Measurements from ENCODE around the gene SERPINB5. TPM values are rescaled to one million over a fixed set of nuclear protein-coding genes. Genes with fewer than 3 reads are reported as not detected.

Gene SERPINB5
- total RNA-seq, 1 donor from 2014 or later: not detected

DNA sequence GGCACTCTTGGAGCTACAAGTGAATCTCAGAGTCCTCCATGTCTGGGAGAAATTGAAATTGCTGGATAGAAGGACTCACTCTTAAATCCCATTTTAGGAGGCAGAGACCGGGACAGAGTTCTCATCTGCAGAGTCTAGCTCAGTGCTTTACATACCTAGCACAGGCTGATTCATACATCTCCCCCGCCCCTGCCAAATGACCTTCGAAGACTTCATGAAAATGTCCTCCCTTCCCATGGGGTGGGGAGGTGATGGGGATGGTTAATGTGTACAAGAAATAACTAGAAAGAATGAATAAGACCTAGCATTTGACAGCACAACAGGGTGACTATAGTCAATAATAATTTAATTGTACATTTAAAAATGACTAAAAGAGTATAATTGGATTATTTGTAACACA lies 8.2 kb upstream of the SERPINB5 start:
- Histone ChIP-seq H3K4me3 (no peak overlapping the region), H3K4me1 (no peaks in the 10 kb centered on the region), H3K27ac (no peak overlapping the region), H3K9me3 (no peaks in the 10 kb centered on the region), H3K36me3 (no peaks in the 10 kb centered on the region), H3K27me3 (ENCODE audit: low read depth) (no peaks in the 10 kb centered on the region)
- no peak for ATAC-seq
- TF ChIP-seq, protein P1, sequence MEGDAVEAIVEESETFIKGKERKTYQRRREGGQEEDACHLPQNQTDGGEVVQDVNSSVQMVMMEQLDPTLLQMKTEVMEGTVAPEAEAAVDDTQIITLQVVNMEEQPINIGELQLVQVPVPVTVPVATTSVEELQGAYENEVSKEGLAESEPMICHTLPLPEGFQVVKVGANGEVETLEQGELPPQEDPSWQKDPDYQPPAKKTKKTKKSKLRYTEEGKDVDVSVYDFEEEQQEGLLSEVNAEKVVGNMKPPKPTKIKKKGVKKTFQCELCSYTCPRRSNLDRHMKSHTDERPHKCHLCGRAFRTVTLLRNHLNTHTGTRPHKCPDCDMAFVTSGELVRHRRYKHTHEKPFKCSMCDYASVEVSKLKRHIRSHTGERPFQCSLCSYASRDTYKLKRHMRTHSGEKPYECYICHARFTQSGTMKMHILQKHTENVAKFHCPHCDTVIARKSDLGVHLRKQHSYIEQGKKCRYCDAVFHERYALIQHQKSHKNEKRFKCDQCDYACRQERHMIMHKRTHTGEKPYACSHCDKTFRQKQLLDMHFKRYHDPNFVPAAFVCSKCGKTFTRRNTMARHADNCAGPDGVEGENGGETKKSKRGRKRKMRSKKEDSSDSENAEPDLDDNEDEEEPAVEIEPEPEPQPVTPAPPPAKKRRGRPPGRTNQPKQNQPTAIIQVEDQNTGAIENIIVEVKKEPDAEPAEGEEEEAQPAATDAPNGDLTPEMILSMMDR (IDR thresholded peaks at IDR 0.05): no peak
- intact Hi-C loops (cut with DNase I): no loop called here
- no peak for DNase-seq

DNA sequence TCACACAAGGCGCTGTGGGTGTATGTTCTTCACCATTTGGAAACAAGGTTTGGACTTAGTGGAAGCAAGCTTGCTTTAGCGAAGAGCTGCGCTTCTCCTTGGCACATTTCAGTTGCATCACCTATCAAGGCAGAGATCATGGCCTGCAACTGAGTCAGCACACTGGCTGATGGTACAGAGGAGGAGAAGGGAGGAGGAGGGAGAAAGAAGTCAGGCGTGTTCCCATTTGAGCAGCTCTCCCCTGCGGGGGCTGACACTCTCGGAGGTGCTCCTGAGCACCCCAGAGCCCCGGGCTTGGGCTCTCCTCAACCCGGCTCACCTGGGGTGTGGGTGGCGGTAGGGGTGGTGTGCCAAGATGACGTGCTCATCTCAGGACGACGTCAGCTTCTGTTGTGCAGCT lies 6.0 kb upstream of the SERPINB5 start:
- Histone ChIP-seq H3K27ac (no peak overlapping the region), H3K27me3 (ENCODE audit: low read depth) (no peaks in the 10 kb centered on the region), H3K36me3 (no peaks in the 10 kb centered on the region), H3K4me3 (no peak overlapping the region), H3K4me1 (no peaks in the 10 kb centered on the region), H3K9me3 (no peaks in the 10 kb centered on the region)
- ATAC-seq (no peak), DNase-seq (no peak)
- TF ChIP-seq, protein P1 (IDR thresholded peaks at IDR 0.05): no peak
- intact Hi-C loops (cut with DNase I): no loop called here

DNA sequence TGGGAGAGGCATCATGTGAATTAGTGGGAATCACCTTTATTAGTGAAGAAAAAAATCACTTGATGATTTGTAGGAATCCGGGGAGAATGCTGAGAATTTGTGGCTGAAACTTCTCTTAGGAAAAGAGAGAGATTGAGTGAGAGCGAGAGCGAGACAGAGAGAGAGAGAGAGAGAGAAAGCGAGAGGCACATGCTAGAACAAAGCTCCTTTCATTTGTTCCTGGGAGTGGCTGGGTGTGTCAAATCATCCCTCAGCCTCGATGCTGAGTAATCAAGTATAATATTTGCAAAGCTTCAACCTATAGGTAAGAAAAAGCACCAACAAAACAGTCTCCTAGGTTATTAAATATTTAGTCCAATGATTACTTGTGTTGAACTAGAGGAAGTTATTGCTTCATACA lies 4.4 kb upstream of the SERPINB5 start:
- DNase-seq (no peak), ATAC-seq (no peak)
- H3K27me3 ChIP-seq (ENCODE audit: low read depth): no peaks in the 10 kb centered on the region
- H3K27ac ChIP-seq: no peak overlapping the region
- no peaks in the 10 kb centered on the region for H3K4me1 ChIP-seq
- no peak overlapping the region for H3K4me3 ChIP-seq
- intact Hi-C loops (cut with DNase I): no loop called here
- no peaks in the 10 kb centered on the region for H3K9me3 ChIP-seq
- no peaks in the 10 kb centered on the region for H3K36me3 ChIP-seq
- TF ChIP-seq, protein P1 (IDR thresholded peaks at IDR 0.05): no peak

DNA sequence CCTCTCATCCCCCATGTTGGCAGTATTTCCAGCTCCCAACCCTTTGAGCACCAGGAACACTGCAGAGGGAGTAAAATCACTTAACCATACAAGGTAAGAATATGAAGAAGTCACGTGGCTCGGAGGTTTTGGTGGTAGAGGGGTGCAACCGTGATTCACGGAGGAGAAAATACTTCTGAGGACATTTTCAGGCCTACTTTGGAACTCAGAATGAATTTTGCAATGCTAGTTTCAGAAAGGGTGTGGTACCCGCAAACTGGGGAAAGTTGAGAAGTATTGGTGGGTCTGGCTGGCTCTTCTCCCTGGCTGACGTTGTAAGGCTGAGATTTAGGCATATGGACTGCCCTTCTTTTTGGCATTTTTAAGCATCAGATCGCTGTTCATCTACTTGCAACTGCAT lies 442 bp downstream of the SERPINB5 start:
- no peaks in the 10 kb centered on the region for H3K9me3 ChIP-seq
- ATAC-seq (no peak), DNase-seq (no peak)
- no peaks in the 10 kb centered on the region for H3K4me1 ChIP-seq
- TF ChIP-seq, protein P1 (IDR thresholded peaks at IDR 0.05): no peak
- H3K36me3 ChIP-seq: no peaks in the 10 kb centered on the region
- H3K4me3 ChIP-seq: no peak overlapping the region
- intact Hi-C loops (cut with DNase I): no loop called here
- H3K27me3 ChIP-seq (ENCODE audit: low read depth): no peaks in the 10 kb centered on the region
- H3K27ac ChIP-seq: no peak overlapping the region

DNA sequence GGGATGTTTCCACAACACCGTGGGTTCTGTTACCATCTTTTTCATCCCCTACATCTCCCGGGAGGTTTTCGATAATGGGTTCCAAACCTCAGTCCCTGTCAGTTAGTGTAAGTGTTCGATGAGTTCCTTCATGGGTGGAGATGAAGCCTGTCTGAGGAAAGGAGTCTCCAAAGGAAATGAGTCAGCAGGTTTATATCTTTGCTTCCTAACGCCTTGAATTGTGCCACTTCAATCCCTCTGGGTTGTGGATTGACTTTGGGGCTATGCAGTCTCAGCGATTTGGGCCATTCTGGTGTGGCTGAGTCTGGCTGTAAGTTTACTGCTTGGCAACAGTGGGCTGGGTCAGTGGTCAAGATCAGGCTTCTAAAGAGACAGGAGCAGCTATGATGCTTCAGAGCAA lies 1.2 kb downstream of the SERPINB5 start:
- H3K36me3 ChIP-seq: no peaks in the 10 kb centered on the region
- intact Hi-C loops (cut with DNase I): no loop called here
- no peak overlapping the region for H3K4me3 ChIP-seq
- ATAC-seq: no peak
- no peaks in the 10 kb centered on the region for H3K9me3 ChIP-seq
- DNase-seq: no peak
- no peaks in the 10 kb centered on the region for H3K4me1 ChIP-seq
- no peaks in the 10 kb centered on the region for H3K27me3 ChIP-seq (ENCODE audit: low read depth)
- TF ChIP-seq, protein P1 (IDR thresholded peaks at IDR 0.05): no peak
- no peak overlapping the region for H3K27ac ChIP-seq

DNA sequence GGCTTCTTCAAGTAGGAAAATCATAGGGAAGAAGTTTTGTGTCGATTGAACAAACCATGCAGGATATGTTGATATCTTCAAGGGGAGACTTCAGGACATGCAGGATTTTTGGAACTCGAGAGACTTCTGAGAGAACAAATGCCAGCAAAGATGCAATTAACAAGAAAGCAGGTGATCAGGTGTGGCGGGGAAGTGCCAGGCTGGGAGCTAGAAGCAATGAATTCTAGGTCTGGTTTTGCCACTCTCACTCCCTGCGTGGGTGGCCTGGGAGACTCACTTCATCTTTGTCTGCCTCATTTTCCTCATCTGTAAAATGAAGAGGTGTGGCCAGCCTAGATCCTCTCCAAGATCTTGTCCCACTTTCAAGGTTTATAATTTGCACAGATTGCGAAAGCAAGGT lies 3.1 kb downstream of the SERPINB5 start:
- no peak overlapping the region for H3K4me3 ChIP-seq
- TF ChIP-seq, protein P1 (IDR thresholded peaks at IDR 0.05): no peak
- ATAC-seq (no peak), DNase-seq (no peak)
- H3K27me3 ChIP-seq (ENCODE audit: low read depth): no peaks in the 10 kb centered on the region
- no peaks in the 10 kb centered on the region for H3K4me1 ChIP-seq
- intact Hi-C loops (cut with DNase I): no loop called here
- H3K36me3 ChIP-seq: no peaks in the 10 kb centered on the region
- no peak overlapping the region for H3K27ac ChIP-seq
- H3K9me3 ChIP-seq: no peaks in the 10 kb centered on the region
